GM12865 (cell line): ENCODE measurements around the gene PTGR3.

Experiments
- DNase-seq: peaks from one replicate; pipeline ENCODE4 v3.0.0; 2010; ENCODE audit warnings: low read depth
- H3K4me3 ChIP-seq: 2 replicates; pipeline ENCODE4 v1.5.1; 2011; ENCODE audit warnings: mild to moderate bottlenecking, low read depth, low read length, control low read depth
- TF ChIP-seq, protein P1 (sequence below): IDR thresholded peaks from 2 replicates; pipeline ENCODE4 v1.5.1; 2011; ENCODE audit warnings: low read length, control low read depth, low read depth, inconsistent platforms; ENCODE audit not compliant: insufficient read depth; ENCODE audit errors: missing control alignments

The PTGR3 gene

DNA sequence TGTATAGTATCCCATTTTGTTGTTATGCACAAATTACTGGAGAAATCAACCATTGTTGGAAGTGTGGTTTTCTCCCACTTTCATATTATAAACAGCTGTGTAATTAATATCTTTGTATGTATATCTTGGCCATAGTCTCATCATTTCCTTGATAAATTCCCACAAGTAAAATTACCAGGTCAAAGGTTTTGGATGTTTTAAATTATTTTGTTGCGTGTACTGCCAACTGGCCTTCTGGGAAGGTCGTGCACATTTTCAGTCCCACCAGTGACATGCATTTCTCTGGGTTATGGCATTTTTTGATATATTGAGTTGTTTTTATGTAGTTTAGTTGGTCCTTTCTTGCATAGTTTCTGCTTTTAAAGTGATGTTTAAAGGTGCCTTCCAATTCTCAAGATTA, 43.2 kb upstream of the PTGR3 start:
- DNase-seq, result no peak
- no peak overlapping the region for H3K4me3 ChIP-seq
- TF ChIP-seq, protein P1, sequence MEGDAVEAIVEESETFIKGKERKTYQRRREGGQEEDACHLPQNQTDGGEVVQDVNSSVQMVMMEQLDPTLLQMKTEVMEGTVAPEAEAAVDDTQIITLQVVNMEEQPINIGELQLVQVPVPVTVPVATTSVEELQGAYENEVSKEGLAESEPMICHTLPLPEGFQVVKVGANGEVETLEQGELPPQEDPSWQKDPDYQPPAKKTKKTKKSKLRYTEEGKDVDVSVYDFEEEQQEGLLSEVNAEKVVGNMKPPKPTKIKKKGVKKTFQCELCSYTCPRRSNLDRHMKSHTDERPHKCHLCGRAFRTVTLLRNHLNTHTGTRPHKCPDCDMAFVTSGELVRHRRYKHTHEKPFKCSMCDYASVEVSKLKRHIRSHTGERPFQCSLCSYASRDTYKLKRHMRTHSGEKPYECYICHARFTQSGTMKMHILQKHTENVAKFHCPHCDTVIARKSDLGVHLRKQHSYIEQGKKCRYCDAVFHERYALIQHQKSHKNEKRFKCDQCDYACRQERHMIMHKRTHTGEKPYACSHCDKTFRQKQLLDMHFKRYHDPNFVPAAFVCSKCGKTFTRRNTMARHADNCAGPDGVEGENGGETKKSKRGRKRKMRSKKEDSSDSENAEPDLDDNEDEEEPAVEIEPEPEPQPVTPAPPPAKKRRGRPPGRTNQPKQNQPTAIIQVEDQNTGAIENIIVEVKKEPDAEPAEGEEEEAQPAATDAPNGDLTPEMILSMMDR, result no peak

DNA sequence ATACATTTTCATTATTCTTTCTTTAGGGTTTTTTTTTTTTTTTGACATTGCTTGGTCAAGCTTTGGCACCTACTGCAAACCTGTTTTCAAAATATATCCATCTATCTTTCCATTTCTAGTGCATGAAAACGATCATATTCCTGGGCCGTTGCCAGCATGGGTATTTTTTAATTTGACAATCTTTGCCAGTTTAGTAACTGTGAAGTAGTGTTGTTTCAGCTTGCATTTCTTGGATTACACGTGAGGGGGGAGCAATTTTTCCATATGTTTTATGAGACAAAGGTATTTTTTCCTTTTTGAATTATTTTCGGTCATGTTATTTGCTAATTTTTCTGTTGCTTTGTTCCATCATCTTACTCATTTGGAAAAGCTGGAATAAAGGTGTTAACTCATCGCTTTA, 42.5 kb upstream of the PTGR3 start:
- TF ChIP-seq, protein P1, result no peak
- no peak for DNase-seq
- no peak overlapping the region for H3K4me3 ChIP-seq

DNA sequence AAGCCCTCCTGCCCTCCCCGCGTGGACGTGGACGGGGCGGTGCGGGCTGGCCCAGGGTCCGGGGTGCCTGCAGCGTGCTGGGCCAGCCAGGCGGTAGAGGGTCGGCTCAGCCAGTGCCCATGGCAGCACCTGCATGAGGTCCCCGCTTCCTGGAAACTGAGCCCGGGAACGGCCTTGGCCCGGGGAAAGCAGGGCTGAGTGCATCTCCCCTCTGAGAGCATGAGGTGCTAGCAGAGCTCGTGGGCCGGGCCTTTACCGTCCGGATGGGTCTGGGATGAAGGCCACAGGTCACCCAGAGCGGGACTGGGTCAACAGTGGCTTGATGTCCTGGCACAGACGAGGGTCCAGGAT, 41.5 kb upstream of the PTGR3 start:
- TF ChIP-seq, protein P1, result no peak
- no peak overlapping the region for H3K4me3 ChIP-seq
- no peak for DNase-seq

DNA sequence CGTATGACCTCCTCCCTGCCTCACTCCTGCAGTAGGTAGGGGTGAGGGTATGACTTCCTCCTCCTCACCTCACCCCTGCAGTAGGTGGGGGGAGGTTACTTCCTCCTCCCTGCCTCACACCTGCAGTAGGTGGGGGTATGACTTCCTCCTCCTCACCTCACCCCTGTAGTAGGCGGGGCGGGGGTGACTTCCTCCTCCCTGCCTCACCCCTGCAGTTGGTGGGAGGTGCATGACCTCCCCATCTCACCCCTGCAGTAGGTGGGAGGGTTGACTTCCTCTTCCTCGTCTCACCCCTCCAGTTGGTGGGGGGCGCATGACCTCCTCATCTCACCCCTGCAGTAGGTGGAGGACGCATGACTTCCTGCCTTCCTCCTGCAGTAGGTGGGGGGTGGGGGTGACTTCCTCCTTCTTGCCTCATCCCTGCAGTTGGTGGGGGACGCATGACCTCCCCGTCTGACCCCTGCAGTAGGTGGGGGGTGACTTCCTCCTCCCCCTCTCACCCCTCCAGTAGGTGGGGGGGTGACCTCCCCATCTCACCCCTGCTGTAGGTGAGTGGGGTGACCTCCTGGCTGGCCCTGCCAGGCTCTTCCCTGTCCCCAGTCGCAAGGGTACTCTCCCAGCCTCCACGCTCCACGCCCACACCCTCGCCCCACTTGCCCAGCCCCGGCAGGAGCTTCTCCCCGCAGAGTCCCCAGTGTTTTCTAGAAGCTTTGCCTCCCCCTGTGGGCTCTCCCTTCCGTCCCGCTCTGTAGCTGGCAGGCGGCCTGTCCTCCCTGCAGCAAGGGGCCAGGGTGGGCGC, 40.9 kb upstream of the PTGR3 start:
- no peak overlapping the region for H3K4me3 ChIP-seq
- TF ChIP-seq, protein P1, result no peak
- DNase-seq, result peak; percentile 16

DNA sequence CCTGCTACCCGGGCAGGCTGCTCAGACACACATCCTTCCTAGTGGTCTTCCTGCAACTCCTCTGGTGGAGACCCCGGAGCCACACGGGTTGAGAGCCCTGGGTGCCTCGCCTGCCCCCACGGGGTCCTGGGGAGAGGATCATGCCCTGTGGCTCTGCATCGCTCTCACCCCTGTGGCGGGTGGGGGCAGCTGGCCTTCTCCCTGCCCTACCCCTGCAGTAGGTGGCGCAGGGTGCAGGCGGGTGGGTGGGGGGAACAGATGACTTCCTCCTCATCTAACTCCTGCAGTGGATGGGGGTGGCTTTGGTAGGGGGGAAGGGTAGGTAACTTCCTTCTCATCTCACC, 40.2 kb upstream of the PTGR3 start:
- H3K4me3 ChIP-seq, result no peak overlapping the region
- TF ChIP-seq, protein P1, result no peak
- DNase-seq, result no peak

DNA sequence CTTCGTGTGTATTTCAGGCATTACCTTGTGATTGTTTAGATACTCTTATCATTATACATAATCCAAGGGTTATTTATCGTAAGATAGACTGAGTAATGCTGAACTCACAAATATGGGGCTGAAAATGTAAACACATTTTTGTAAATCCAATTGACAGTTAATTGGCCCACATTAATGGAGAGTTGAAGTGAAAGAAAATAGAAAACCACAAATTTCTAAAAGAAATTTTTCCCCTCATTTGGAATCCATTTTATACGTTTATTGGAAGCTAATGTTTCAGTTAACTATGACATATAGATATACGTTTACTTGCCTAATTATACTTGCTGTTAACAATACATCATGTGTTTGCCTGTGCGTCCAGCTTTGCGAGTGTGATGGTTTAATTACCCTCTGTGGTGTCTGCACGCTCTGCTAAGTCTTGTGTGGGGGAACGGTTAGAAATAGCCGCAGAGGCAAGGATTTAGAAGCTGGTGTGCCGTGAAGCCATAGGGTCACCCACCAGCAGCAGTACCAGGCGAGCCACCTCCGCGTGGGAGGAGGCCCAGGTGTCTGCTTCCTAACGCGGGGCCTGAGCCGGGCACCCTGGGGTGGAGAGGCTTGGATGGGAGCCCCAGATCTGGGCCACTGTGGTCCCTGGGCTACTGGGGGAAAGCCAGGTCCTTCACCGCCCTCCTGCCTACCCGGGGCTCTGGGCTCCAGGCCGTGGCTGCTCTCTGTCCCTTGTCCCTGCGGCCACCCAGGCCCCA, 39.7 kb upstream of the PTGR3 start:
- H3K4me3 ChIP-seq, result peak overlapping the region; percentile 60
- DNase-seq, result no peak
- TF ChIP-seq, protein P1, result no peak
